B cell (primary cell): ENCODE data around the gene NOL9.

Experiments used
- EZH2 ChIP-seq: IDR thresholded peaks from 2 replicates; pipeline ENCODE4 v1.6.1; 2012; ENCODE audit warnings: borderline replicate concordance, low read depth, mild to moderate bottlenecking, moderate library complexity, low read length; ENCODE audit not compliant: insufficient read depth, poor library complexity, severe bottlenecking
- TF ChIP-seq, protein P1 (sequence below): fragments of 200-600 bp; IDR thresholded peaks from one replicate; pipeline ENCODE4 v1.8.0; 2022; ENCODE audit warnings: antibody characterized with exemption, mild to moderate bottlenecking

DNA sequence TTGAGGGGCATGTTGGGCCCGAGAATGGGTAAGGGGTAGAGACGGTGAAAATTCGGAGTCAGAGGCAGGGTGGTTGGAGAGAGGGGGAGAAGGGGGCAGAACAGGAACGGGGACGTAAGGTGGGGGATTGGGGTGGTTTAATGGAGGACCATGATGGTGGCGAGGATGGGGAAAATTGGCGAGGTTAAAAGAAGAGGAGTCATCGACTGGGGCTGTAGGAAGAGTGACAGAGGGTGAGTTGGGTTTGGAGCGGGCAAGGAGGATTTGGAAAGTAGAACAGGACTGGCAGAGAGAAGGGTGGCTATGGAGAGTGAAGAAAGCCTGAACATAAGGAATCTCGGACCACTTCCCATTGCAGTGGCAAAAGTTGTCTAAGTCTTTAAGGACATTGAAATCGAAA is 14.7 kb upstream of the NOL9 start:
- TF ChIP-seq, protein P1, sequence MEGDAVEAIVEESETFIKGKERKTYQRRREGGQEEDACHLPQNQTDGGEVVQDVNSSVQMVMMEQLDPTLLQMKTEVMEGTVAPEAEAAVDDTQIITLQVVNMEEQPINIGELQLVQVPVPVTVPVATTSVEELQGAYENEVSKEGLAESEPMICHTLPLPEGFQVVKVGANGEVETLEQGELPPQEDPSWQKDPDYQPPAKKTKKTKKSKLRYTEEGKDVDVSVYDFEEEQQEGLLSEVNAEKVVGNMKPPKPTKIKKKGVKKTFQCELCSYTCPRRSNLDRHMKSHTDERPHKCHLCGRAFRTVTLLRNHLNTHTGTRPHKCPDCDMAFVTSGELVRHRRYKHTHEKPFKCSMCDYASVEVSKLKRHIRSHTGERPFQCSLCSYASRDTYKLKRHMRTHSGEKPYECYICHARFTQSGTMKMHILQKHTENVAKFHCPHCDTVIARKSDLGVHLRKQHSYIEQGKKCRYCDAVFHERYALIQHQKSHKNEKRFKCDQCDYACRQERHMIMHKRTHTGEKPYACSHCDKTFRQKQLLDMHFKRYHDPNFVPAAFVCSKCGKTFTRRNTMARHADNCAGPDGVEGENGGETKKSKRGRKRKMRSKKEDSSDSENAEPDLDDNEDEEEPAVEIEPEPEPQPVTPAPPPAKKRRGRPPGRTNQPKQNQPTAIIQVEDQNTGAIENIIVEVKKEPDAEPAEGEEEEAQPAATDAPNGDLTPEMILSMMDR = no peak
- no peak for TF ChIP-seq EZH2
